Effector CD4-positive, alpha-beta T cell (primary cell): Measurements from ENCODE around the gene ACSS2.

Experiments used
- DNase-seq: peaks from one replicate; pipeline ENCODE4 v3.0.0-alpha.2; 2020

Gene ACSS2

DNA sequence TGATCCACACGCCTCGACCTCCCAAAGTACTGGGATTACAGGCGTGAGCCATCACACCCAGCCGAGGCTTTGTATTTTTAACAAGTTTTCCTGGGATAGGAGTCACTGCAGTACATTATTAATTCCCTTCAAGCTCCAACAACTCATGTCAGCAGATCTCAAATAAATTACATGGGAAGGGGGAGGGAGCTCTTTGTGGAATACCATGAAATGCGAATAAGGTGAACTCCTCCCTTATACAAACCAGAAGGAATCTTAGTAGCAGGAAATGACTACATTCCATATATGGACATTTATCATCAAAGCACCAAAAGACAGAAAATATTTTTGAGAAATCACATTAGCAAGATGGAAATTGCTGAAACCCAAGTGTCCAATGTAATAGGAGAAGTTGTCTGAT lies 76.3 kb downstream of the ACSS2 start:
- no peak for DNase-seq

GRCh38 chr20:34953960-34954359 lies 77.5 kb downstream of the ACSS2 start:
- no peak for DNase-seq

- DNase-seq = no peak
These were observed 78.5 kb downstream of the ACSS2 start for GRCh38 chr20:34954904-34955230.

DNA sequence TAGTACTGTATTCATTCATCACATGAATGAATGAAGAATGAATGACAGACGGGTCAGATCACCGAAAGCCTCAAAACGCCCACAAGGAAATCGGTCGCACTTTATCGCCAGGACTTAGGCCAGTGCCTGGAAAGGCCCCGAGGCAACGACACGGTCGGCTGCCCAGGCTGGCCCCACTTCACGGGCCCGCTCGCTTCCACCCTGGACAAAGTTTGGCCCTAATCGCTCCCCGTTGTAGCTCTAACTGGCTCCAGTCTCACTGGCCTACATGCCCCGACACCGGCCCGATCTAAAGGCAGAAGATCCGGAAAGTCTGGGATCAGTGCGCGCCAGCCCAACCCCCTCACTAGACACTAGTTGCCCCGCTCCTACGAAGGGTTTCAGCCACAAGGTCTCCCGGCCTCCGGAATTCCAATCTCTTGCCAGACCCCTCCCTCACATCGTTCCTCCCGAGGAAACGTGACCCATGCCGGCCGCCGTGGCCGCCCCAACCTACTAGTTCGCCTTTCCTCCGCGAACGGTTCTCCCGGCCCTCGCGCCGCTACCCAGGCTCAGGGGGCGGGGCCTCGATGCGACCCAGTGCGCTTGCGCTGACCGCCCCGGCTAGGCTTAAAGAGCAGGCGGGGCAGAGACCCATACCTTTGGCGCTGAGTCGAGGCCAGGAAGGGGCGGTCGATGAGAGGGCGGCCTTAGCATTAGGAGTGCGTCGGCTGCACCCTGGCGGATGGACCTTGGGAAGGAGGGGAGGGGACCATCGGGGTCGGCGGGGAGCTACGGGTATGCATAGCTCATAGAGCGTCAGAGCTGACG lies 79.0 kb downstream of the ACSS2 start, which contains the start of the genes GSS and MYH7B:
TSS of gene GSS (minus strand) at position 576 of the 810 bp plus-strand sequence. CDS start 3,954 bp downstream, outside the sequence.
TSS of gene MYH7B (plus strand) at position 638 of the 810 bp plus-strand sequence. CDS start 22,138 bp downstream, outside the sequence.
- DNase-seq = peak; percentile 96

DNA sequence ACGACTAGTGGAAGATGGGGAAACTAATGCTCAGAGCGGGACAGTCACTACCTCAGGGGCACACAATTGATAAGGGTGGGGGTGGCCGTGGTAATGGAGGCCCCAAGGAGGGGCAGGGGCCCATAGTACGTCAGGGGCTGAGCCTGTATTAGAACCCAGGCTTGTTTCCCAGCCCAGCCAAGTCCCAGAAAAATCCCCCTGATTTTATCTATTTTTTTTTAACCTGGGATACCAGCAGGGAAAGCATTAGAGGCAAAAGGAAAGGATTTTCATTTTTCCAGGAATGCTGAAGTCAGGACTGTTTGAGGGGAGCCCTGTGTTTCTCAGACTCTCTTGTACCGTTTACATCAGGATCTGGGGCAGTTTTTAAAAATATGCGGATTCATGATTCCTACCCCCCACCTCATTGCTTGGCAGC lies 79.6 kb downstream of the ACSS2 start:
- no peak for DNase-seq

DNA sequence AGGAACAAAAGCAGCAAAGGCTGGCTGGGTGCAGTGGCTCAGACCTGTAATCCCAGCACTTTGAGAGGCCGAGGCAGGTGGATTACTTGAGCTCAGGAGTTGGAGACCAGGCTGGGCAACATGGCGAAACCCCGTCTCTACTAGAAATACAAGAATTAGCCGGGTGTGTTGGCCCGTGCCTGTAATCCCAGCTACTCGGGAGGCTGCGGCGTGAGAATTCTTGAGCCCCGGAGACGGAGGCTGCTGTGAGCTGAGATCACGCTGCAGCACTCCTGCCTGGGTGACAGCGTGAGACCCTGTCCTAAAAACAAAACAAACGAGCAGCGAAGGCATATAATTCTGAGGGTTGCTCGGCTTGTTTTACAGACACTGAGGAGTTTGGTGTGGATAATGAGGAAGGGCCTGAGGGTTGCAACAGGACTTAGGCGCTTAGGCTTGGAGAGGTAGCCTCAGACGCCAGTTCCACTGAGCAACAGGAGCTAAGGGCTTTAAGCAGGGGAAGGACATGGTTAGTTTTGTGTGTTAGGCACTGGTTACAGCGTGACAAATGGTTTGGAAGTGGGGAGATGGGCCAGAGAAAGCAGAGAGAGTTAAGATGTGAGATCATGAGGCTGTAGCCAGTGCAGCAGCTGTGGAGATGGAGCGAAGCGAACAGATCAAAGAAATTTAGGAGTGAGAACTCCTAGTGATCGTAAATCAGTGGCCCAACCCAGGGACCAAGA lies 80.5 kb downstream of the ACSS2 start:
- no peak for DNase-seq

DNA sequence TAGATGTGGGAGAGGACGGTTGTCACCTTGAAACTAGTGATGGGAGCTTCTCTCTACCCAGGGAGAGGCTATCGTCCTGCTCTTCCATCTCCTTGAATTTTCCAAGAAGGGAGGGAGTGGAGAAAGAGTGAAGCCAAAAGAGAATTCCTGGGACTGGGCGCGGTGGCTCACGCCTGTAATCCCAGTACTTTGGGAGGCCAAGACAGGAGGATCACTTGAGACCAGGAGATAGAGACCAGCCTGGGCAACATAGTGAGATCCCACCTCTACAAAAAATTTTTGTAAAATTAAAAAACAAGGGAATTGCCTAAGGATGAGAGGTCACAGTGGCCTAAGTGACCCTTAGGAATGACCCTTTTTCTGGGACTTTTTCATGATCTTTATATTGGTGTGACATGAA lies 88.1 kb downstream of the ACSS2 start:
- DNase-seq = no peak

GRCh38 chr20:34965051-34965450 lies 88.6 kb downstream of the ACSS2 start:
- DNase-seq = no peak

DNA sequence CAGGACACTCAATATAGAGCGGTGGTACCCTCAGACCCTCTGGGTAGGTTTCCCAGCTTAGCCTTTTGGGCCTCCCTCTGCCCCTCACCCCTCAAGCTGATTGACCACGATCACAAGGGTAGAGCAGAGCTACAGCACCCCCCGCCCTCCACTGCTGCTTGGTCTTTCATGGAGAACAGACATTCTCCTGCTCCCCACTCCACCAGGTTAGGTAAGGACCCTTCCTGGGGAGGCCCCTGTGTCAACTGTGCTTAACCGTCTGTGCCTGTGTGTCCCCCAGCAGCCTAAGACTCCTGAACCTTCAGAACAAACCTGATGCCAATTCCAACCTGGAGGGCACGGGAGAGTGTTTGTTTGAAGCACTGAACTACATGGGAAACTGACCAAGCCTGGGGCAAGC lies 91.0 kb downstream of the ACSS2 start:
- DNase-seq = no peak

DNA sequence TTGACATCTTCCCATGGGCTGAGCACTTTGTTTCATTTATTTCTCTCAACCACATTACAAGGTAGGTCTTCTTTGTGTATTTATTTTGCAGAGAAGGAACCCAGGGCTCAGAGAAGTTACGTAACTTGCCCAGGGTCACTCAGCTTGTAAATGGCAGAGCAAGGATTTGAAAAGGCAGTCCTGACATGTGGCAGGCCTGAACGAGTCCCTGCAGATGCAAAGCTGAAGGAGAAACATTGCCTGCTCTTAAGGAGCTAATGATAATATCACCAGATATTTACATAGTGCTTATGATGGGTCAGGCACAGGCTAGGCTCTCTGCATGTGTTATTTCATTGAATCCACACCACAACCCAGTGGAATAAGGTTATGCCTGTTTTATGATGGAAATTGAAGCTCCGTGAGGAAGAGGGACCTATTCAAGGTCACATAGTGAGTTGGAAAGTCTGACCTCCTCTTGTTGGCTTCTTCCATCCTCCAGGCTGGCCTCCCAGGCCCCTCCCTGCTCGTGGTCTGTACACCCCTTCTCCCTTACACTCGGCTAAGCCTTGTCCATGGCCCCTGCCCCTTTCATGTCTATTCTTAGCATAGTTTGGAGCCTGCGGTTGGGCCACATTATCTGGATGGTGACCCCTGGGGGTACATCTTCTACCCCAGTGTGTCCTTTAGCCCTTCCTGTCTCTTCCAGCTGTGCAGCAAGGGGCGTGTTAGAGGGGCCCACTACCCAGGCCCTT lies 91.8 kb downstream of the ACSS2 start:
- DNase-seq = no peak

GRCh38 chr20:34970193-34970840 lies 93.9 kb downstream of the ACSS2 start:
- no peak for DNase-seq

GRCh38 chr20:34970846-34971560 lies 94.6 kb downstream of the ACSS2 start:
- DNase-seq = no peak

GRCh38 chr20:34971561-34972235 lies 95.3 kb downstream of the ACSS2 start:
- DNase-seq = no peak

DNA sequence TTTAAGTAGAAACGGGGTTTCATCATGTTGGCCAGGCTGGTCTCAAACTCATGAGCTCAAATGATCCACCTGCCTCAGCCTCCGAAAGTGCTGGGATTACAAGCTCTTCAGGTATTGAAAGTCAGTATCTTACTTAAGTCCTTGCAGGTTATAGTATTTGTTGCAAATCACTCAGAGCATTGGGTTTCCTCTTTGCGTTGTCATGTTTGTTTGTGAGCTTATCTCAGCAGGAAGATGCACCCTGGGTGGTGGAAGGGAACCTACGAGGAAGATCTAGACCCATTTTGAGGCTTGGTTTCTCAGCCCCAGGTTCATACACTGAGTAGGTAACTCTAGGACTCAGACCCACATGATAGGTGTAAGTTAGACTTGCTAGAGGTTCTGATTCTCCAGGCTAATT lies 97.8 kb downstream of the ACSS2 start:
- no peak for DNase-seq

GRCh38 chr20:34976286-34976685 lies 99.9 kb downstream of the ACSS2 start:
- no peak for DNase-seq
